NCI-H2171 (cell line): ENCODE data around the gene NMUR2.

Source experiments
- DNase-seq: peaks from one replicate; lab custom pipeline; 2025; lab: John Stamatoyannopoulos, UW

Gene NMUR2, protein sequence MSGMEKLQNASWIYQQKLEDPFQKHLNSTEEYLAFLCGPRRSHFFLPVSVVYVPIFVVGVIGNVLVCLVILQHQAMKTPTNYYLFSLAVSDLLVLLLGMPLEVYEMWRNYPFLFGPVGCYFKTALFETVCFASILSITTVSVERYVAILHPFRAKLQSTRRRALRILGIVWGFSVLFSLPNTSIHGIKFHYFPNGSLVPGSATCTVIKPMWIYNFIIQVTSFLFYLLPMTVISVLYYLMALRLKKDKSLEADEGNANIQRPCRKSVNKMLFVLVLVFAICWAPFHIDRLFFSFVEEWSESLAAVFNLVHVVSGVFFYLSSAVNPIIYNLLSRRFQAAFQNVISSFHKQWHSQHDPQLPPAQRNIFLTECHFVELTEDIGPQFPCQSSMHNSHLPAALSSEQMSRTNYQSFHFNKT

GRCh38 chr5:152405145-152405544, at the start of gene NMUR2:
TSS of gene NMUR2 (minus strand) at chr5:152405279. CDS start at chr5:152405113, 166 bp downstream.
- no peak for DNase-seq

- no peak for DNase-seq
Observed at GRCh38 chr5:152443935-152444334, 38.9 kb upstream of the NMUR2 start.

- no peak for DNase-seq
Observed at GRCh38 chr5:152439791-152440190, 34.7 kb upstream of the NMUR2 start.

DNA sequence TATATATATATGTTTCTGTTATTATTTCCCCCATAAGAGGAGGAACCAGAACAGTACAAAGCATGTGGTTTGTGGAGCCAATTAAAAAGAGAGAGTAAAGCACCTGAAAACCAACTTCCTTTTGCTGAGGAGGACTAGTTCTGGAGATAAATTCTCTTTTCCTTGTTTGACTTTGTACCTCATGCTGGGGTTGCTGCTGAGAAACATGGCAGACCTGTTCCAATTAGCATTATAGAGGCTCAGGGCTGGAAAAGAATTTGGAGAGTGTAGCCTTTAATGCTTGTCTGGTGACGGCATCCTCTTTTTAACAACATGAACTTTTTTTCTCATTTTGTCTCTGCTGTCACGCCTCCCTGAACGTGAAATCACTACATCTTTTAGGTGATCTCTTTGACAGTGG, 32.8 kb upstream of the NMUR2 start:
- no peak for DNase-seq

DNA sequence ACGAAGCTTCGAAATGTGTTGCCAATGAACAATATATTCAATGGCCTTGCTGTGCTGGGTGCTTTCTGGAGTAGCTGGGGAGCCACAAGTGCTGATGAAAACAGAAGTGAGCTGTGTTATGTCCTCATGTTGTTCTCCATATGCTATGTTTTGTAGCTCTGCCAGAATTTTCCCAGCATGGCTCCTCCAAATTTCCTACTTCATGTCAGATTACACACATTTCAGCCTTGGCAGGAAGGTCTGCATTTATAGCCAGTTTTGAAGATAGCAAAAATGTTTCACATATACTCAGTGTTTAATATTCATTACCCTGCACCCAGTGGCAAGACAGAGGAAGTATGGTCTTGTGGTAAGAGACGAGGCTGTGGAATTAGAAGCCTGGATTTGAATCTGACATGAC, 22.6 kb upstream of the NMUR2 start:
- no peak for DNase-seq

DNA sequence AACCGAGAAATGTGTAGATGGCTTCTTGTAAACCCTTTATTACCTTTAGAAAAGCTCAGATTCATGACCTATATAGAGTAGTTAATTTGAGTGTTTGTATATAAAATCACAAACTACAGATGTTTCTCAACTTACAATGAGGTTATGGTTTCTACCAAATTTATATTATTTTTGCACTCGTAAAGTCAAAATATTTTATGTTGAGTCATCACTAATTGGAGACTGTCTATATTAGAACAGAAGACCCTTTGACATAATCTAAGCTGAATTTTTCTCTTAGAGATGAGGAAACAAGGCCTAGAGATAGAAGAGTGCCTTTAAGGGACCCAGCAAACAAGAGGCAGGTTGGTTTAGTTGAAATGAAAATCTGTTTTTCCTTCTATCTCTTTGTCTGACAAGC, 20.0 kb upstream of the NMUR2 start:
- no peak for DNase-seq

DNA sequence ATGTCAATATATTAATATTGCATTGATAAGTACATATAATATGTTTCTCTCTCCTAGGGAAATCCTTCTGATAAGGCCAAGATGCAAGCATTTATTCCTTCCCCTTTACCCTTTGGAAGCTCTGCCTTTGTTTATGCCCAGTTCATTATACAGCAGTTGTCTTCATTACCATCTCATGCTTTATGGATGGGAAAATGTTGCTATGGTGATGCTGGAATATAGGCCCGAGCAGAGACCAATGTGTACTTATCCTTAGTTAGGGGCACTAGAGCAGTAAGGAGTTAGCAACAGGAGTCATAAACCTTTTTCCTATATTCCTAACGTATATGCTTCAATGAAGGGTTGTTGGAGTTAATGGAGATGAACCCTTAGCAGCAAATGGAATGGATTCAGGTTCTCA, 19.4 kb upstream of the NMUR2 start:
- no peak for DNase-seq

DNA sequence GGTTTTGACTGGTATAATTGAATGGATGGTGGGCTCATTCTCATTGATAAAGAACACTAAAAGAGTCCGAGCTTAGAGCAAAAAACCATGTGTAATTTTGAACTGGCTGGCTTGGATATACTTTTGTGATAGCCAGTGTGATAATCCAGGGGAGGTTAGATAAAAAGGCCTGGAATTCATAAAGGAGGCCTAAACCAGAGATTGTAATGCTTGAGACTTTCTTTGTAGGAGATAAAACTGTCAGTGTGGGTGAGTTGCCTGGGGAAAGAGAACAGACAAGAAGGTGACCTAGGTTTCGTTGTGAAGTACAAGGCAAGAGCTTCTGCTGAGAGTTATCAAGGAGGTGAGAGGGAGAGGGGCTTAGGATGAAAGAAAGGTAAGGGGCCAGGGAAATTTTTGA, 17.0 kb upstream of the NMUR2 start:
- no peak for DNase-seq

GRCh38 chr5:152412129-152412528, 7.0 kb upstream of the NMUR2 start:
- DNase-seq = no peak

- no peak for DNase-seq
Observed at GRCh38 chr5:152406082-152406481, 1.0 kb upstream of the NMUR2 start.

DNA sequence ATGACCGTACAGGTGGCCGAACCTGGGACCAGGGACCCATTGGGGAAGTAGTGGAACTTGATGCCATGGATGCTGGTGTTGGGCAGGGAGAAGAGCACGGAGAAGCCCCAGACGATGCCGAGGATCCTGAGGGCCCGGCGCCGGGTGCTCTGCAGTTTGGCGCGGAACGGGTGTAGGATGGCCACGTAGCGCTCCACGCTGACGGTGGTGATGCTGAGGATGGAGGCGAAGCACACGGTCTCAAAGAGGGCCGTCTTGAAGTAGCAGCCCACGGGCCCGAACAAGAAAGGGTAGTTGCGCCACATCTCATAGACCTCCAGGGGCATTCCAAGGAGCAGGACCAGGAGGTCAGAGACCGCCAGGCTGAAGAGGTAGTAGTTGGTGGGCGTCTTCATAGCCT, 585 bp downstream of the NMUR2 start:
- no peak for DNase-seq

- DNase-seq = no peak
Observed at GRCh38 chr5:152403046-152403445, 2.0 kb downstream of the NMUR2 start.

- no peak for DNase-seq
Observed at GRCh38 chr5:152400846-152401245, 4.2 kb downstream of the NMUR2 start.

DNA sequence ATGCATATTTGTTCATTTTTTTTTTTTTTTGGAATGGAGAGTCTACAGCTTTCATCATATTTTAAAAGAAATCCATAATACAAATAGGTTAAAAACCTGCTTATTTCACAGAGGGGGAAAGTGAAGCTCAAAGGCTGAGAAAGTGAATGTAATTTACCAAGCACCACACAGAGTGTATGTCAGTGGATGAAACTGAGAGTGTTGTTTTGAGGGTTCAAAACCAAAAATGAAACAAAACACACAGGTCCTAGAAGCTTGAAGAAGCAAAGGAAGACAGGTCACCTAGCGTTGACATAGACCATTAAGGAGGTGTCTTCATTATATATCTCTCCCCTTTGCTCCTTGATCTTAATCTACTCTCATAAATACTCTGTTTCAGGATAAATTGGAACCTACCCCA, 7.5 kb downstream of the NMUR2 start:
- no peak for DNase-seq

- DNase-seq = no peak
Observed at GRCh38 chr5:152393441-152393840, 11.6 kb downstream of the NMUR2 start.

- no peak for DNase-seq
Observed at GRCh38 chr5:152389208-152389849, 15.8 kb downstream of the NMUR2 start.

- no peak for DNase-seq
Observed at GRCh38 chr5:152388610-152389009, 16.5 kb downstream of the NMUR2 start.

DNA sequence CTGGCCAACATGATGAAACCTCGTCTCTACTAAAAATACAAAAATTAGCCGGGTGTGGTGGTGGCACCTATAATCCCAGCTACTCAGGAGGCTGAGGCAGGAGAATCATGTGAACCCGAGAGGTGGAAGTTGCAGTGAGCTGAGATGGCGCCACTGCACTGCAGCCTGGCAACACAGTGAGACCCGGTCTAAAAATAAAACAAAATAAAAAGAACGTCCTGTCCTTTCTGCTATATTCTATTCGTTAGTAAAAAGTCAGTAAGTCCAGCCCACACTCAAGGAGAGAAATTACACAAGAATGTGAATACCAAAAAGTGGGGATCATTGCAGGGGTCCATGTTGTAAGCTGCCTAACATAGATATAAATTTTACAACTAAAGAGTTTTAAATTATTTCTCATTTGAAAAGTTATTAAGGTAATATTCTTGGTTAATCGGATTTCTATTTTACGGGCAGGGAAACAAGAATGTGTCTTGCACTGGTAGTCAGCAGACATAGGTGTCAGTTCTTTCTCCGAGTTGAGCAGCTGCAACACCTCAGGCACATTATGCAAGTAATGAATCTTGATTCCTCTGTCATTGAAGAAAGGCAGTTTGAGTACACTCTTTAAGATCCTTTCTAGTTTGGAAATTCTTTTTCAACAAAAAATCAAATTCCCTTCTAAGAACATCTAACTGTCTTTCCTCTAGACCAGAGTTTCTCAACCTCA, 24.5 kb downstream of the NMUR2 start:
- DNase-seq = no peak

- DNase-seq = no peak
Observed at GRCh38 chr5:152379331-152379730, 25.7 kb downstream of the NMUR2 start.

GRCh38 chr5:152378730-152379129, 26.3 kb downstream of the NMUR2 start:
- DNase-seq = no peak

DNA sequence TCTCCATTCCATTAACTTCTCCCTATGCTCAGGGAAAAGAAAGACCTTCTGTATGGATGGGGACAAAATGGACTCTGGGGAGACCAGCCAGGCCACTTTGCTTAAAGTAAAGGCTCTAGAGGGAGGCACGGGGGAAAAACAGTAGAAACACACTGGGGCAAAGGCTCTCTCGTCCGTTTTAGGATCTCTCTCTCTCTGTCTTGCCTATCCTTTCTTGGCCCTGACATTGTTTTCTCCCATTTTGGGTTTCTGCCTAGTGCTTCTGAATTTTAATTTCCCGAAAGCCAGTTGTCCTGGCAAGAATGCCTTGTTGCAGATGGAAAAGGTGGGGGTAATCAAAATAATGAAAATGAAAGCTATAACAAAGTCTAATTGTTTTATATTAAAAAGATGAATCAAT, 28.2 kb downstream of the NMUR2 start:
- no peak for DNase-seq

DNA sequence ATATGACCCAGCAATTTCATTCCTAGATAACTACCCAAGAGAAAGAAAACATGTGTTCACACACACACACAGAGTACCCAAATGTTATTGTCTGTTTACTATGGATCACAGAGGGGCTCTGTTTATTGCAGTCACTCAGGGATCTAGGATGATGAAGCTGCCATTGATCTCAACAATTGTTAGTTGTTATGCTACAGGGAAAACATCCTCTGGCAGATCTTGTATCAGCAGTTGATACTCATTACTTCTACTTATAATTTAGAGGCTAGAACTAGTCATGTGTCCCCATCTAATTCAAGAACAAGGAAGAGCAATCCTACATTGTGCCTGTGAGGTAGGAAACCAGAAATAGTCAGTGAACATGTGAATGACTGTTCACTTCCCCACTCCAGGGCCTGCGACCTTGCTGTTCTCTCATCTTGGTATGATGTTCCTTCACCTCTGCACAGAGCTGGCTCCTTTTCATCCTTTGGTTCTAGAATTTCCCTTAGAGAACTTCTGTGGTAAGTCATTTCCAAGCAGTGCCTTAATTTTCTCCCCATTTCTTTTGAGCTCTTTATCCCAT, 30.3 kb downstream of the NMUR2 start:
- DNase-seq = no peak

DNA sequence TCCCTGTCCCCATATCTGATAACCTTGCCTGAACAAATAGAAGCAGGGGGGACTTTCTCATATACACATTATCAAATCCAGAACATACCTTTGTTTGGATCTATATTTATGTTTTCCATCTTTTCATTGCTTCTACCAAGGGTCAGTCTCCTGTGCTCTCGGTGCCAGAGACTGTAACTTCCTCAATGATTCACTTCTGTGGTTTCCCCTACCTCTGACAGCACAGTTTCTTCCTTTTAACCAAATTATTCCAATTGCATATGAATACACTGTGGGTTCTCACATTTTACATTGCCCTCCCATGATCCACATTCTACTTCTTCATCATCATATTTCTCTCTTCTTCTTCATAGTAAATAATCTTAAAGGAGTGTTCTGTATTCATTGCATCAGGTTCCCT, 32.2 kb downstream of the NMUR2 start:
- DNase-seq = no peak
